Loucy (cell line): ENCODE measurements around the gene COLQ.

Experiments
- H2AFZ ChIP-seq: fragments of 200-600 bp; sonication (generic); 2 replicates; pipeline ENCODE4 v1.6.0; 2016; ENCODE audit warnings: antibody characterized with exemption, mild to moderate bottlenecking, low read length, moderate library complexity
- H3F3A ChIP-seq: fragments of 200-600 bp; 2 replicates; pipeline ENCODE4 v1.6.0; 2016; ENCODE audit warnings: antibody characterized with exemption, low read depth, mild to moderate bottlenecking
- H3K27me3 ChIP-seq: fragments of 200-600 bp; sonication (generic); 2 replicates; pipeline ENCODE4 v1.6.1; 2014; ENCODE audit warnings: low read length, mild to moderate bottlenecking; ENCODE audit not compliant: insufficient read depth, poor library complexity, severe bottlenecking
- H3K36me3 ChIP-seq: fragments of 200-600 bp; sonication (generic); 2 replicates; pipeline ENCODE4 v1.6.1; 2016; ENCODE audit warnings: low read length; ENCODE audit not compliant: insufficient read depth
- H3K4me1 ChIP-seq: fragments of 200-600 bp; sonication (generic); 2 replicates; pipeline ENCODE4 v1.5.1; 2014; ENCODE audit warnings: low read length, mild to moderate bottlenecking; ENCODE audit not compliant: insufficient read depth, poor library complexity, severe bottlenecking
- H3K4me2 ChIP-seq: fragments of 200-600 bp; sonication (generic); 2 replicates; pipeline ENCODE4 v1.6.0; 2014; ENCODE audit warnings: antibody characterized with exemption, low read length, low read depth, mild to moderate bottlenecking; ENCODE audit not compliant: poor library complexity, severe bottlenecking
- H3K4me3 ChIP-seq: fragments of 200-600 bp; sonication (generic); 2 replicates; pipeline ENCODE4 v1.5.1; 2014; ENCODE audit warnings: low read length, mild to moderate bottlenecking, mixed read lengths; ENCODE audit not compliant: poor library complexity, severe bottlenecking
- H3K79me2 ChIP-seq: fragments of 200-600 bp; sonication (generic); 2 replicates; pipeline ENCODE4 v1.6.1; 2014; ENCODE audit warnings: low read length; ENCODE audit not compliant: insufficient read depth
- H3K9ac ChIP-seq: fragments of 200-600 bp; sonication (generic); 2 replicates; pipeline ENCODE4 v1.6.0; 2014; ENCODE audit warnings: mild to moderate bottlenecking, low read depth, low read length, moderate library complexity; ENCODE audit not compliant: poor library complexity, severe bottlenecking
- H3K9me2 ChIP-seq: fragments of 200-600 bp; sonication (generic); replicated peaks from 2 replicates; pipeline ENCODE4 v1.6.1; 2016; ENCODE audit warnings: low read depth, low read length, mixed read lengths
- H3K9me3 ChIP-seq: fragments of 200-600 bp; sonication (generic); 2 replicates; pipeline ENCODE4 v1.6.1; 2014; ENCODE audit warnings: mild to moderate bottlenecking, antibody characterized with exemption, low read length, low read depth; ENCODE audit not compliant: insufficient read depth
- H4K20me1 ChIP-seq: fragments of 200-600 bp; sonication (generic); 2 replicates; pipeline ENCODE4 v1.6.0; 2014; ENCODE audit warnings: antibody characterized with exemption, low read length, mild to moderate bottlenecking; ENCODE audit not compliant: insufficient read depth, poor library complexity, severe bottlenecking
- EZH2phosphoT487 ChIP-seq: fragments of 200-600 bp; IDR thresholded peaks from 2 replicates; pipeline ENCODE4 v1.6.1; 2018; ENCODE audit warnings: antibody characterized with exemption, mild to moderate bottlenecking, moderate library complexity, borderline replicate concordance
- TF ChIP-seq, protein P1 (sequence below): fragments of 200-600 bp; sonication (generic); conservative IDR thresholded peaks from 2 replicates; pipeline ENCODE4 v1.5.1; 2014; ENCODE audit warnings: mild to moderate bottlenecking, antibody characterized with exemption, low read length

COLQ gene

DNA sequence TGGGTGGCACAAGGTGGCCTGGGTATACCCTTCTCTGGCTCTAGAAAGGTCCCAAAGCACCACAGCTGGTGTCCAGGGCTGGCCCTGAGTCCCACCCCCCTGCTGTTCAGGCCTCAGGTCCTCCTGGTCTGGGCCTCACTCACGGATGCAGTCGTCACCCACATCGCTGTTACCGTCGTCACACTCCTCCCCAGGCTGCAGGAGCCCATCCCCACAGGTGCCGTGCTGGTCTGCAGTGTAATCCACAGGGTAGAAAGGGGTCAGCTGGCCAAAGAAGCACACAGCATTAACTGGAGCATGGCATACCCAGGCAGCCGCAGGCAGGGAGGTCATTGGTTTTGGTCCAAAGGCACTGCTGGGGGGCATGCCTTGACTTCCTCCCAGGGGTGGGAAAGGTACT, 65.8 kb downstream of the COLQ start:
- Histone ChIP-seq H3K27me3 (no peaks in the 10 kb centered on the region), H3K4me2 (no peak overlapping the region), H2AFZ (no peak overlapping the region), H3K4me1 (peaks cover 10% of the 10 kb centered on the region), H4K20me1 (no peaks in the 10 kb centered on the region), H3F3A (no peaks in the 10 kb centered on the region), H3K9ac (no peak overlapping the region), H3K4me3 (no peak overlapping the region), H3K79me2 (no peaks in the 10 kb centered on the region), H3K9me2 (no peaks in the 10 kb centered on the region), H3K9me3 (no peaks in the 10 kb centered on the region), H3K36me3 (no peaks in the 10 kb centered on the region)
- TF ChIP-seq EZH2phosphoT487 = no peak
- TF ChIP-seq, protein P1, sequence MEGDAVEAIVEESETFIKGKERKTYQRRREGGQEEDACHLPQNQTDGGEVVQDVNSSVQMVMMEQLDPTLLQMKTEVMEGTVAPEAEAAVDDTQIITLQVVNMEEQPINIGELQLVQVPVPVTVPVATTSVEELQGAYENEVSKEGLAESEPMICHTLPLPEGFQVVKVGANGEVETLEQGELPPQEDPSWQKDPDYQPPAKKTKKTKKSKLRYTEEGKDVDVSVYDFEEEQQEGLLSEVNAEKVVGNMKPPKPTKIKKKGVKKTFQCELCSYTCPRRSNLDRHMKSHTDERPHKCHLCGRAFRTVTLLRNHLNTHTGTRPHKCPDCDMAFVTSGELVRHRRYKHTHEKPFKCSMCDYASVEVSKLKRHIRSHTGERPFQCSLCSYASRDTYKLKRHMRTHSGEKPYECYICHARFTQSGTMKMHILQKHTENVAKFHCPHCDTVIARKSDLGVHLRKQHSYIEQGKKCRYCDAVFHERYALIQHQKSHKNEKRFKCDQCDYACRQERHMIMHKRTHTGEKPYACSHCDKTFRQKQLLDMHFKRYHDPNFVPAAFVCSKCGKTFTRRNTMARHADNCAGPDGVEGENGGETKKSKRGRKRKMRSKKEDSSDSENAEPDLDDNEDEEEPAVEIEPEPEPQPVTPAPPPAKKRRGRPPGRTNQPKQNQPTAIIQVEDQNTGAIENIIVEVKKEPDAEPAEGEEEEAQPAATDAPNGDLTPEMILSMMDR = no peak

DNA sequence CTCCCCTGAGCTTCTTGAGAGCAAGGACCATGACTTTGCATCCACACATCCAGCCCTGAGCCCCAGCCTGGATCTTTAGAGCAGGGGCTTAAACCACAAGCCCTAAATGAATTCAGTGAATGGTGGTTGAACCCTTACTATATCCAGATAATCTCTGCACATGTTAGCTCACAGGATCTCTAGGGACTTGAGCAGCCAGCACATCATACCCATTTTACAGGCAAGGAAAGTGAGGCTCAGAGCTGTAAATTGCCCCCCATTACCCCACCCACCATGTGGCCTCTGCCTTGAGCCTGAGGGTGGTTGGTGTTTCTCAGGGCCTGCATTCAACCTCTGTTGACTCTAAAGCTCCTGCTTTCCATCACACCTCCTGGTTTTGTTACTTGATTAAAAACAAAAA, 66.5 kb downstream of the COLQ start:
- no peak for TF ChIP-seq EZH2phosphoT487
- TF ChIP-seq, protein P1 = no peak
- Histone ChIP-seq H3K4me1 (peaks cover 2% of the 10 kb centered on the region), H3K9me2 (no peaks in the 10 kb centered on the region), H3K27me3 (no peaks in the 10 kb centered on the region), H3K4me2 (no peak overlapping the region), H4K20me1 (no peaks in the 10 kb centered on the region), H3K79me2 (no peaks in the 10 kb centered on the region), H3K36me3 (no peaks in the 10 kb centered on the region), H3K9me3 (no peaks in the 10 kb centered on the region), H2AFZ (no peak overlapping the region), H3K9ac (no peak overlapping the region), H3K4me3 (no peak overlapping the region), H3F3A (no peaks in the 10 kb centered on the region)

DNA sequence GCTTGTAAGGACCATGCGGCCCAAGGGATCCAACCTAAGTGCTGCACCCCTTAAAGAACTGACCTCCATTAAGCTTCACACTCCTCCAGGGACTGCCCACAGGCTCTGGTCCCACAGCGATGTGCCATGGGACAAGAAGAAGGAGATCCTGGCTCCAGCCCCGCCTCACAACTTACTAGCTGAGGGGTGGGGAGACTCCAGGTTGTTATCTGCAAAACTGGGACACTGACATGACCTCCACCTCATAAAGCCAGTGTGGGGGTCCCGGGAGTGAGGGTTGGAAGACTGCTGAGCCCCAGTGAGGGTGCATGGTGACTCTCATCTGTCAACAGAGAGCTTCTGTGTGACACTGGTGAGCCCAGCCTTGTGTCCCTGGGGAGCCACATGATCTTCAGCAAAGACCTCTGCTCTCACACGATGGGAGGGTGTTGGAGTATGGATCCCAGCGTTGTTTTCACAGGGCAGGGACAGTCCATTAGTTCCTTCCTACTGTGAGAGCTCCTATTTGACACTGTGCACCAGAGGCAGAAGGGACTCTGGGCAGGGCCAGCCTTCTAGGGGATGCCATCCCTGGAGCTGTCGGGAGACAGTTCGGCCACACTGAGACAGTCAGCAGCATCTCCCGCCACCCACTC, 67.4 kb downstream of the COLQ start:
- Histone ChIP-seq H2AFZ (no peak overlapping the region; the same call in 1 of the 2 replicates), H3K9me2 (no peaks in the 10 kb centered on the region), H4K20me1 (no peaks in the 10 kb centered on the region), H3K4me1 (no peaks in the 10 kb centered on the region), H3K9me3 (no peaks in the 10 kb centered on the region), H3K9ac (no peak overlapping the region), H3K4me3 (no peak overlapping the region), H3K4me2 (no peak overlapping the region), H3F3A (no peaks in the 10 kb centered on the region), H3K36me3 (no peaks in the 10 kb centered on the region), H3K27me3 (no peaks in the 10 kb centered on the region), H3K79me2 (no peaks in the 10 kb centered on the region)
- no peak for TF ChIP-seq EZH2phosphoT487
- TF ChIP-seq, protein P1 = no peak
